ENCODE results near the gene CNNM4.

CNNM4 gene

GRCh38 chr2:96806468-96807126 is 45.9 kb downstream of the CNNM4 start:
- H3K27ac ChIP-seq, result no peak overlapping the region
- TF ChIP-seq CTCF (IDR thresholded peaks at IDR 0.05), result no peak
- H3K4me3 ChIP-seq, result no peak overlapping the region
- DNase-seq (ENCODE audit: low spot score), result no peak

GRCh38 chr2:96807127-96807471 is 46.4 kb downstream of the CNNM4 start:
- TF ChIP-seq CTCF (IDR thresholded peaks at IDR 0.05), result no peak
- no peak for DNase-seq (ENCODE audit: low spot score)
- Histone ChIP-seq H3K4me3 (no peak overlapping the region), H3K27ac (no peak overlapping the region)

GRCh38 chr2:96808176-96808837 is 47.6 kb downstream of the CNNM4 start:
- no peak for DNase-seq (ENCODE audit: low spot score)
- H3K4me3 ChIP-seq, result no peak overlapping the region
- TF ChIP-seq CTCF (IDR thresholded peaks at IDR 0.05), result no peak
- H3K27ac ChIP-seq, result no peak overlapping the region

GRCh38 chr2:96809216-96809882 is 48.6 kb downstream of the CNNM4 start:
- no peak overlapping the region for H3K4me3 ChIP-seq
- TF ChIP-seq CTCF (IDR thresholded peaks at IDR 0.05), result no peak
- H3K27ac ChIP-seq, result no peak overlapping the region
- DNase-seq (ENCODE audit: low spot score), result no peak

- H3K27ac ChIP-seq, result no peak overlapping the region
- TF ChIP-seq CTCF (IDR thresholded peaks at IDR 0.05), result no peak
Measured at GRCh38 chr2:96809951-96810782, 49.5 kb downstream of the CNNM4 start.

GRCh38 chr2:96810783-96811192 is 50.1 kb downstream of the CNNM4 start:
- no peak overlapping the region for H3K27ac ChIP-seq
- DNase-seq (ENCODE audit: low spot score), result no peak
- no peak for TF ChIP-seq CTCF (IDR thresholded peaks at IDR 0.05)
- H3K4me3 ChIP-seq, result no peak overlapping the region

More at GRCh38 chr2:96809951-96810782, 49.5 kb downstream of the CNNM4 start:
- no peak overlapping the region for H3K4me3 ChIP-seq
- no peak for DNase-seq (ENCODE audit: low spot score)
